Measurements from ENCODE around the gene GLRA3.
"Not testable (repeated sequence)": the region's sequence is repeated elsewhere in the genome, so short reads cannot be mapped to it uniquely, and the experiment has no call there.

GLRA3 gene

DNA sequence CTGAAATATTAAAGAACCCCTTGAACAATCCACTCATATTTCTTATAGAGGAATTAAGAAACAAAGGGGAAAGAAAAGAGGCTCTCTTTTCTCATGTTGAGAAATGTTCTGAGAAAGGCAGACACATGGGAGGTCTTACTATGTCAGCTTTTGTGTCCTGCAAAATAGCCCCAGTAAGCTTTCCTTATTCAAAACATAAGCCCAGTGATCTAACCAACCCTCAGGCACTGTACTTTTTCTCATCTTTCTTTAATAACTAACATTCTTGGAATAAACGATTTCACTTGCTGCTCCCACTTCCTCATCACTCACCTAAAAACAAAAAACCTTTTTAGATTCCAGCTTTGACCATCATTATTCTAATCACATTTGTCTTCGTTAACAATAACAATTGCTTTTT lies 115.9 kb downstream of the GLRA3 start:
- DNase-seq: no peak

DNA sequence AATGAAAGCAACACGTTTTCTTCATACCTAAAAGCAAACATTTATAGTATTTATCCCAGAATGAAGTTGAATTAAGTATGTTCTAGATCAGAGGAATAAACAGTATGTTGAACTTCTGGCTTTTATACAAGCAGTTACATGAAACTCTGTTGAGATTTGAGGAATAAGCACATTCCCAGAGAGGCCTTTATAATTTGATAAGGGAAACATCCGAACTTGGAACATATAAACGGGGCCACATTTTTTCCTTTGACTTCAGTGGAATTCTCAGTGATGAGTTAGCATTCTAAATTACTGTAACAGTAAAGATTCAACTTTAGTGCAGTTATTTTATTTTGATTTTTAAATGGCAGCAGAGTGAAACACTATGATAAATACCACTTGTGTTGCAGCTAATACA lies 119.5 kb downstream of the GLRA3 start:
- no peak for DNase-seq

DNA sequence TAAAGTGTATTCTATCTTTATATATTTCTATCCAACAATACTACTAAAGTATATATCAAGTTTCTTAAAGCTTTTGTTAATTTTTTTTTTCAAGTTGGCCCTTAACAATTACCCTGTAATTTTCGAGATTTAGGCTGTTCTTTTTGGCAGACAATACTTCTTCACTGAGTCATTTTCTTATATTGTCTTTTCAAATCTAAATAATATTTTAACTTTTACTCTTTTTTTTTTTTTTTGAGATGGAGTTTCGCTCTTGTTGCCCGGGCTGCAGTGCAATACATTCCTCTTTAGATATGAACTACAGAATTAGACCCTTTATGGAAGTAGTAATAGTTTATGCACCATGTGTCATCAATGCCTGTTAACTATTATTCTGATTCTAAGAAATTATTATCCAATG lies 120.7 kb downstream of the GLRA3 start:
- no peak for DNase-seq

DNA sequence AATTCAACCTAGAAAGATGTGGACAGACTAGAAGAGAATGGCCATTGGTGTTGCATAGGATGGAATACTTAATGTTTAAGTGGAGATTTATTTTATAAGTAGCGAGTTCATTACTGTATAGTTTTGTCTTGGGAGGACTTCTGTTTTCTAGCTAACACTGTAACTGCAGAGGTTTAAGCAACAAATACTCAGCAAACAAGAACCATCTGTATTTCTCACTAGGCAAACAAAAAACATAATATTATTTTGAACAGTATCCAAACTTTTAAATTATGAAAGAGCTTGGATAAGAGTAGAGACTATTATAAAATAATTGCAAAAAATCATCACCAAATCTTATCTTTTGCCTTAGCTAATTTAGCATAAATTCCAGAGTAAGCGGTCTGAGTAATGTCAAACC lies 121.1 kb downstream of the GLRA3 start:
- DNase-seq: no peak

DNA sequence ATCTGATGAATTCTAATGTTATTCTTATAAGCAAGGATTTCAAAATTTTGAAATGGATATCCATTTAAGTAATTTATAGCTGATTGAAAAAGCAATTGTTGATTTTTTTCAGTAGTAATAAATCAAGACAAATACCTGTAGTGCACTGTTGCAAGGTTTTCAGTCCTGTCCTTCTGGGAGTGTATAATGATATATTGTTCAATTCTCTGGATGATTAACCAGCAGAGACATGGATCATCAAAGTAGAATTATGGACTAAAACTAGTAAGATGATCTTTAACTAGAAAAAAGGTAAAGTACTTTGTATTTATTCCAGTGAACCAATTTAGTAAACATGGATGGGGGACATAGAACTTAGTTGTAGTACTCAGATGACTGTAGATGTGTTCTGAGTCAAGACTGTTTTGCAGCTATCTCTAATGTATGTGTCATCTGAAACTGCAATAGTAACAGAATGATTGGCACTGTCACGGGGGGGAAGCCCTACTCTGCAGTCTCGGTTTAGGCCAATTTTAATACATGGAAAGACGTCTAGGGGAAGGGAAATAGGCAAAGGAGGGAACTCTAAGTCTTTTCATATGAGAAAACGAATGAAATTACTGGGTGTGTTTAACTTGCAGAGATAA lies 121.9 kb downstream of the GLRA3 start:
- no peak for DNase-seq

DNA sequence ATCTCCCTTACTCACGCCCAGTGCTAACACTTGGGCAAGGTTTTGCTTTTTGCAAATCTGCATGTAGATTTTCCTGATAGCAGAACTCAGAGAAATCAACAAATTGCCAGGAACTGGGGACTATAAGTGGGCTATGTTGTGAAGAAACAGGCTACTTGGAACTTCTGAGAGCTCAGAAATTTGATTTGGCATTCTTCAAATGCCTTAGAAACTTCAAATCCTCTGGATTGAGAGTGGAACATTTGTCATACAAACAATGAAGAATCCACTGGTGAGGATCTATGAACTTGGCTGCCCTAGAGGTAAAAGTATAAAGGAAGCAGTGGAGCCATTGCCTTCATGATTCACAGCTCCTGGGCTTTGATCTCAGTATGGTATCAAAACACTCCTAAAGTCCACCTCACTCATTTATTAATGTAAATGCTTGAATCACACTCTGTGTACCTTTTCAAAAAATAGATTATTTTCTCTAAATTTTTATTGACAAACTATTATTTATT lies 126.0 kb downstream of the GLRA3 start:
- no peak for DNase-seq

DNA sequence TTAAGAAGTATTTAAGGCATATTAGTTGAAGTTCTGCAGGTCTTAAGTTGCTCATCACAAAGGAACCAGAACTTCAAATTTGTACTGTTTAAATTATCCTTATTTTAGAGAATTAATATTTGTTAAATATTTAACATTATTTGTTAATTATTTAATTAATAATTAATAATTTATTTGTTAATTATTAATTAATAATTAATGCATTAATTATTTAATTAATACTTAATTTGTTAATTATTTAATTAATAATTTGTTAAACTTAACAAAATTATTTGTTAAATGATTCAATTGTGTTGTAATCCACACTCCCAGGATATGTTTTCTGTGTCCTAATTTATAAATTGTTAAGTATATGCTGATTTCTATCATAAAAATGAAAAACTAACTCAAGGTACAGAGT lies 129.4 kb downstream of the GLRA3 start:
- no peak for DNase-seq

DNA sequence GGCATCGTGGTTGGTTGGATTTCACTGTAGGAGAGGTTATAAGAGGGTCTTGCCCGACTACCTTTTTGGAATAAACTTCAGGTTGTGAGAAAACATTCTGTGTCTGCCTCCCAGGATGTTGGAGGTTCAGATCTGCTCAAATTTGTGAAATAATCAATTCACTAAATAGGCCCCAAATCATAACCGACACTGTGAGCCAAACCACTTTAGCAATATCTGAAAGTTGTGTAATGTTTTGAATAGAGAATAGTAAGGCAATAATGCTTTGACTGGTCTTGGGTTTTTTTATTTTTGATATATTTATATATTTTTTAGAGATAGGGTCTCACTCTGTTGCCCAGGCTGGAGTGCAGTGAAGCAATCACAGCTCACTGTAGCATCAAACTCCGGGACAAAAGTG lies 131.2 kb downstream of the GLRA3 start:
- DNase-seq: no peak

GRCh38 chr4:174697202-174697601 lies 131.8 kb downstream of the GLRA3 start:
- no peak for DNase-seq

DNA sequence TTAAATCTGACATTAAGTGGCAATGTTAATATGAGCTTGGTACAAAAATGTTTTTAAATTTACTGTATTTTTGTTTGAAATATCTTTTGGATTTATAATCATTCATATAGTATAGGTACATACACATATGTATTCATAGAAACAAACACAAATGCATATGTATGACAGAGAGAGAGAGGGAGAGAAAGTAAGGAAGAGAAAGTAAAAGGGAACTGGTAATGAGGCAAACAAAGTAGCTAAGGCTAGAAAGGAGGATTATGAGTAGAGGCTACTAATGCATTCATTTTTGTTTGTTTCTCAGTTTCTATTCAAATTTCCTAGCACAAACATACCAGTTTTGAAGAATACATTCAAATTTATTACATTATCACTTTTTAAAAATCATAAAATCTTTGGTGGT lies 132.4 kb downstream of the GLRA3 start:
- no peak for DNase-seq

DNA sequence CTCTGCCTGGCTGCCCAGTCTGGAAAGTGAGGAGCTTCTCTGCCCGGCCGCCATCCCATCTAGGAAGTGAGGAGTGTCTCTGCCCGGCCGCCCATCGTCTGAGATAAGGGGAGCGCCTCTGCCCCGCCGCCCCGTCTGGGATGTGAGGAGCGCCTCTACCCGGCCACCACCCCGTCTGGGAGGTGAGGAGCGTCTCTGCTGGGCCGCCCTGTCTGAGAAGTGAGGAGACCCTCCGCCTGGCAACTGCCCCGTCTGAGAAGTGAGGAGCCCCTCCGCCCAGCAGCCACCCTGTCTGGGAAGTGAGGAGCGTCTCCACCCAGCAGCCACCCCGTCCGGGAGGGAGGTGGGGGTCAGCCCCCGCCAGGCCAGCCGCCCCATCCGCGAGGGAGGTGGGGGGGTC lies 137.2 kb downstream of the GLRA3 start:
- not testable (repeated sequence) for DNase-seq

- DNase-seq: no peak
Measured at GRCh38 chr4:174690665-174691064, 138.4 kb downstream of the GLRA3 start.

DNA sequence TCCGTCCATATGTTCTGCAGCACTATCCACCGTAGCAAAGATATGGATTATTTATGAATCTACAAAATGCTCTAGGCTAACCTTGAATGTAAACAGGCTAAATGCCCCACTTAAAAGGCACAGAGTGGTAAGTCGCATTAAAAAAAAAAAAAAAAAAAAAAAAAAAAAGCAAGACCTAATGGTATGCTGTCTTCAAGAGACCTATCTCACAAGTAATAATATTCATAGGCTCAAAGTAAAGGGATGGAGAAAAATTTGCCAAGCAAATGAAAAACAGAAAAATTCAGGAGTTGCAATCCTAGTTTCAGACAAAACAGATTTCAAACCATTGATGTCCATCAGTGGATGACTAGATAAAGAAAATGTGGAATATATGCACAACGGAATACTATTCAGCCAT lies 139.4 kb downstream of the GLRA3 start:
- DNase-seq: no peak

DNA sequence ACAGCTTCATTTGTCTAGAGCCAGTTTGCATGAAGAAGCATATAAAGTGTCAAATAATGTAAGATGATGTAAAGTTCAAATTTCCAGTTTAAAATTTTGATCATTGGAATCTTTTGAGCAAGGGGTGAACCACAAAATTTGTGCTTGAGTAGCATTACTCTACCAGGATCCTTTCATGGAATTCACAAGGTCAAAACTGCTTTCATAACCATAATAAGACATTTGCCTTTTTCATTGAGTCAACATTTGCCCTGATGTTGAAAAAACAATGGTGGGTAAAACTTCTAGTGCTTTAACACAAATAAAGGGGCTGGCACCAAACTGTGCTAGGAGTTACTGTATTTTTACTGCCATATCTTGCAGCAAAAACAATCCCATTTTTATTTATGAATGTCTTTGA lies 142.2 kb downstream of the GLRA3 start:
- DNase-seq: no peak

- no peak for DNase-seq
Measured at GRCh38 chr4:174681723-174682300, 147.2 kb downstream of the GLRA3 start.

DNA sequence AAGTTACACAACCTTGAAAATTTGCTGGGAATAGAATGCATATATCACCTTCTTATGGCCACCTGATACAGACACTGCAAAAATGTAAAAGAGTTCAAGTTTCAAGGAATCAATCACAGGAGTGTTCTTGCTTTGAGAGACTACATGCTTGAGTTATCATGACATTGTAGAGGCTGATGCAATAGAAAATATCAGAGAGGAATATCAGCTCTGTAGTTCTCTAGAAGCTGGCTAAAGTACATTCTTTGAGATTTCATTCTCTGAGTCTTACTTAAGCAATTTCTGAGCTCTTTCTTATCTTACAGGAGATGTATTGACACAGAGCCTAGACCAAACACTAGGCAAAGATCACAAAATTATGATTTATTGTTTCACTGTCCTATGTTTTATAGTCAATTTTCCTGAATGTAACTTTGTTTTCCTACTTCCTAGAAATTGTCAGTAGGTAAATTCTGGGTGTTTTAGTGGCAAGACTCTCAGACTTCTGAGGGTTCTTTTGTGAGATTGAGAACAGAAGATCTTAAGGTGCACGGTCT lies 154.7 kb downstream of the GLRA3 start:
- no peak for DNase-seq

DNA sequence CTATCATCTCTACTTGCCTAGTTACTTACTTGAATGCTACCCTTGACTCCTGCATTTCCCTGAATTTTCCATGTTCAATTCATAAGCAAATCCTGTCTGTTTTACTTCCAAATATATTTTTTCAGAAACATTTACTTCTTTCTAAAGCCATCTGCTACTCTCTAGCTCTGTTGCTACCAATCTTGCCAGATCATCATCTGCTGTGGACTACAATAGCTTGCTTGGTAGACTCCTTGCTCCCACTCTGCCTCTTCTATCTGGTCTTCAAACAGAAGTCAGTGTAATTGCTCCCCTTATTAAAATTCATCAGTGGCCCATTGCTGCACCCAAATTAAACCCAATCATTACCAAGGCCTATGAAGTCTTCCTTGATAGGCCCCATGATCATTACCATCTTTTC lies 155.2 kb downstream of the GLRA3 start:
- DNase-seq: no peak

- no peak for DNase-seq
Measured at GRCh38 chr4:174672276-174672675, 156.8 kb downstream of the GLRA3 start.

DNA sequence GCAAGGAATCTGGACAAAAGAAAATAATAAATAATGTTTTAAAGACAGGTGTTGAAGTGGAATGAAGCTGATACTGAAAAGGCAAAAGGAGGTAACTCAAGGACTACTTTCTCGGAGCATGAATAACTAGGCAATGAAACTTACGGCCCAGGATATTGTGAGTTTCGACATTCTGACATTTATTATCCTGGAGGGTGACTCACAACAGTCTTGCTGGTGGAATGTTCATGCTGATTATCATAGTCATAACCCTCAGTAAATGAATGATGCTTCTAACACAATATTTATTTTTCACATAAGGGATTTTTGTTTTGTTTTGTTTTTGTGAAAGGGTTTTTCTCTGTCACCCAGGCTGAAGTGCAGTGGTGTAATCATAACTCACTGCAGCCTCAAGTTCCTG lies 159.8 kb downstream of the GLRA3 start:
- DNase-seq: no peak

DNA sequence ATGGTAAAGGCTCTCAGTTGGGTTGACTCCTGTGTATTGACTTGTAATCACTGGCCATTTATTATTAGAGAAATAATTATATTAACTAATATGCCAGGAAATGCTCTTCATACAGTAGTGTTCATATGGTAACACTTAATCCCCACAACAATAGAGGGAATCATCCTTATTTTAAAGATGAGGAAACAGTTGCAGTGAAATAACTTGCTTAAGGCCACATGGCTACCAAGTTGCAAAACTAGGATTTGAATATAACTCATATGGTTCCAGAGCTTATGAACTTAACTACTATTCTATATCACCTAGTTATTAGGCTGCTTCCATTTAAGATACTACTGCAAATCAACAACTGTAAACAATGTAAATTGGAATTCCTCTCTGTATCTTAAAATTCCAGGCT lies 163.2 kb downstream of the GLRA3 start:
- DNase-seq: no peak

DNA sequence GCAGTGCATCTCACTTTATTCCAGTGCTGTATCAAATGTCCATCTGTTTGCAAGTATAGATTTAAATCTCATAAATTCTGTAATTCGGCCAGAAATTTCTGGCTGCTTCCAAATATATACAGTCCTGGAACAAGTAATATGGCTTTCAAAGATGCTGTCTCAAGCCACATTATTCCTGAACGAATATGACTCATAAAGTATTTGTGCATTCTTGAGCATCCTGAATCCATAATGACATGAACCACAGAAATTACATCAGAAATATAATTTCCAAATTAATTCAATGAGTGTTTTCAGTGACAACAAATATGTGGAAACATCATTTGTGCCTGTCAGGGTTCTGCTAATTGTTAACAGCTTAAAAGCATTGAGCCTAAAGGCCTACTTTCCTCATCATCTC lies 165.8 kb downstream of the GLRA3 start:
- no peak for DNase-seq

GRCh38 chr4:174658246-174658645 lies 170.8 kb downstream of the GLRA3 start:
- no peak for DNase-seq

DNA sequence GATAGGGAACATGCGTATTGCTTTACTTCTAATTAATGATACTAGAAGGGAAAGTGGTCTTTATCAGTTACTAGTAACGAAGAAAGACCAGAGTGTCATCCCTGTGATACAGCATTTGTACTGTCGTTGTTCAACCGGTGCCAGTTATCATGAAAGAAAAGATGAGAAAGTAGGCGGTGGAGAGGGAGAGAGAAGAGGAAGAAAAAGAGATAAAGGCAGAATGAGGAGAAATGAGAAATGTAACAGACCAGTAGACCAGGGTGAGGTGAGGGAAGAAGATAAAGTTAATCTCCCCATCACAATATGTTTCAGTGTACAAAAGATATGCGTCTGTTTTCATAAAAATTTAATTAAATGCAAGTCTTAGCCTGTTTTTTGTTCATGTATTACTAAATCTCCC lies 171.6 kb downstream of the GLRA3 start:
- no peak for DNase-seq

DNA sequence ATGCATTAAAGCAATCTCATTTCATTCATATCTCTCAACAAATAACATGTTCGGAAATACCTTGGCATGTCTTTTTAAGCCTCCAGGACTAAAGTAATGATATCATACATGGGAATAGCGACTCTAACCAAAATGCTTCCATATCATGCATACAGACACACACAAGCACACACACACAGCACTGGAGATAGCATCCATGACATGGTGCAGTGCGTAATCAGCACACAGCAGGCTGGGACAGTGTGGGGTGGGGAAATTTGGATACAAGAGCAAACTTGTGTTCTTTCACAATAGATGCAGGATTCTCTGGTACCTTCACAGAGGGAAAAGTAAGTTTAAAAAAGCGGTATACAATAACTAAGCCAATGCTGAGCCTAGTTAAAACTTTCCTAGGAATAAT lies 174.4 kb downstream of the GLRA3 start:
- no peak for DNase-seq
